BJ (cell line): ENCODE results near the gene COMMD3. TPM values are rescaled to one million over a fixed set of nuclear protein-coding genes. Genes with fewer than 3 reads are reported as not detected.

ENCODE experiments used
- CTCF ChIA-PET: fragments of 350-600 bp; formaldehyde crosslinking; extraction: SDS; loops from one replicate; lab custom pipeline; 2021; ENCODE audit warnings: antibody characterized with exemption, inconsistent platforms; lab: Yijun Ruan, JAX
- POLR2A ChIA-PET: fragments of 300-600 bp; sonication (Branson Sonifier 250); formaldehyde crosslinking; extraction: SDS; loops from one replicate; lab custom pipeline; 2021; ENCODE audit warnings: antibody characterized with exemption; lab: Charles Lee
- DNase-seq: peaks from one replicate; pipeline ENCODE4 v3.0.0-alpha.2; 2011; ENCODE audit warnings: low read depth
- H3K27me3 ChIP-seq: 2 replicates; pipeline ENCODE4 v1.6.0; 2011; ENCODE audit warnings: low read length; ENCODE audit not compliant: control insufficient read depth, insufficient read depth
- H3K36me3 ChIP-seq: 2 replicates; pipeline ENCODE4 v1.5.1; 2011; ENCODE audit warnings: low read length; ENCODE audit not compliant: control insufficient read depth, insufficient read depth
- H3K4me3 ChIP-seq: 2 replicates; pipeline ENCODE4 v1.5.1; 2011; ENCODE audit warnings: low read depth, mild to moderate bottlenecking, control low read depth, low read length
- polyA plus RNA-seq: library from polyadenylated mRNA; depleted of rRNA; stranded (reverse); fragments of >200 nt; gene quantifications from 2 replicates; pipeline ENCODE4 v1.2.3, GENCODE V29; 2011
- TF ChIP-seq, protein P1 (sequence below): IDR thresholded peaks from 2 replicates; pipeline ENCODE4 v1.5.1; 2011; ENCODE audit warnings: low read depth, mild to moderate bottlenecking, control low read depth, inconsistent platforms, low read length, moderate library complexity; ENCODE audit not compliant: insufficient read depth

Gene COMMD3
- polyA plus RNA-seq, 1 experiment = 20.9 TPM

DNA sequence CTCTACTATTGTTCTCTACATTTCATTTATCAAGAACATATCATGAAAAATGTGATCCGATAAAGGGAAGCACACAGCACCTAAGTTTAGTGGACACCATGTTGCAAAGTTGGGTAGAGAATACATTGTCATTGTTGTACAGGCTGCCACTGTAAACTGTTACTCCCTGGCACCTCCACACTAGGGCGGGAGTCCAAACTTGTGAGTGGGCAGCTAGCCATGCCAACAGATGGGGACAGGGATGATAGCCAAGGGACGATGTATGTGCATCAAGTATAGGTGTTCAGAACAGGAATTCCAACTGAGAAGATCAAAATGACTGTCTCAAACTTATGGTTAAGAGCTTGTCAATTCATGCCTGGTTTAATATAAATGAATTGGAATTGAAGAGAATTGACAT lies 31.1 kb upstream of the COMMD3 start:
- Histone ChIP-seq H3K27me3 (no peaks in the 10 kb centered on the region), H3K36me3 (no peaks in the 10 kb centered on the region), H3K4me3 (no peak overlapping the region)
- CTCF ChIA-PET = interaction anchor here (1.1 kb wide), 1 partner anchor 11 kb away, joined by 3 read pairs; no protein-coding TSS in a partner anchor
- POLR2A ChIA-PET = no interaction called here
- no peak for DNase-seq
- TF ChIP-seq, protein P1, sequence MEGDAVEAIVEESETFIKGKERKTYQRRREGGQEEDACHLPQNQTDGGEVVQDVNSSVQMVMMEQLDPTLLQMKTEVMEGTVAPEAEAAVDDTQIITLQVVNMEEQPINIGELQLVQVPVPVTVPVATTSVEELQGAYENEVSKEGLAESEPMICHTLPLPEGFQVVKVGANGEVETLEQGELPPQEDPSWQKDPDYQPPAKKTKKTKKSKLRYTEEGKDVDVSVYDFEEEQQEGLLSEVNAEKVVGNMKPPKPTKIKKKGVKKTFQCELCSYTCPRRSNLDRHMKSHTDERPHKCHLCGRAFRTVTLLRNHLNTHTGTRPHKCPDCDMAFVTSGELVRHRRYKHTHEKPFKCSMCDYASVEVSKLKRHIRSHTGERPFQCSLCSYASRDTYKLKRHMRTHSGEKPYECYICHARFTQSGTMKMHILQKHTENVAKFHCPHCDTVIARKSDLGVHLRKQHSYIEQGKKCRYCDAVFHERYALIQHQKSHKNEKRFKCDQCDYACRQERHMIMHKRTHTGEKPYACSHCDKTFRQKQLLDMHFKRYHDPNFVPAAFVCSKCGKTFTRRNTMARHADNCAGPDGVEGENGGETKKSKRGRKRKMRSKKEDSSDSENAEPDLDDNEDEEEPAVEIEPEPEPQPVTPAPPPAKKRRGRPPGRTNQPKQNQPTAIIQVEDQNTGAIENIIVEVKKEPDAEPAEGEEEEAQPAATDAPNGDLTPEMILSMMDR = no peak

DNA sequence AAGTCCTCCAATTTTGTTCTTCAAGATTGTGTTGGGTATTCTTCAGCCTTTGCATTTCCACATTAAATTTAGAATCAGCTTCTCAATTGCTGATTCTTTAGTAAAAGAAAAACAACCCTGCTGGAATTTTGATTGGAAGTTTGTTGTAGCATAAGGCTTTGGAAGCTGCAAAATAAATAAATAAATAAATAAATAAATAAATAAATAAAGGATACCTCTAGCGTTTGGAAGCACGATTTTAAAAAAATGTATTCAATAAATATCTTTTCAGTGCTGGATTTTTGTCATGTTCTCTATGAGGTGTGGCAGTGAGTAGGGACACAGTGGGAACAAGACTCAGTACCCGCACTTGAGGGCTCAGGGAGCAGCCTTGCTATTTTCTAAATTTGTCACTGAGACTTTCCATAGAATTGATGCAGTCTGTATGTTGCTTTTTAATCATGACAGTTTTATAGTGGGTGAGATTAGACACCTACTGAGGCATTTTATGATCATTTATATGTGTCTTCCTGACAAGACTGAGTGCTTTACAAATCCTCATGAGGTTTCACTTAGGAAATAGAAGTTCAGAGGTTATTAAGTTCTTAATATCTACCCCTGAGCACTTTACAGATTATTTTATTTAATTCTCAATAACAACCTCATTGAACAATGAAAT lies 22.3 kb upstream of the COMMD3 start:
- DNase-seq = no peak
- TF ChIP-seq, protein P1 = no peak
- Histone ChIP-seq H3K4me3 (no peak overlapping the region), H3K27me3 (no peaks in the 10 kb centered on the region), H3K36me3 (no peaks in the 10 kb centered on the region)
- ChIA-PET CTCF (no interaction called here), POLR2A (interaction anchor here (0.5 kb wide), 1 partner anchor 12 kb away, joined by 4 read pairs; no protein-coding TSS in a partner anchor)

DNA sequence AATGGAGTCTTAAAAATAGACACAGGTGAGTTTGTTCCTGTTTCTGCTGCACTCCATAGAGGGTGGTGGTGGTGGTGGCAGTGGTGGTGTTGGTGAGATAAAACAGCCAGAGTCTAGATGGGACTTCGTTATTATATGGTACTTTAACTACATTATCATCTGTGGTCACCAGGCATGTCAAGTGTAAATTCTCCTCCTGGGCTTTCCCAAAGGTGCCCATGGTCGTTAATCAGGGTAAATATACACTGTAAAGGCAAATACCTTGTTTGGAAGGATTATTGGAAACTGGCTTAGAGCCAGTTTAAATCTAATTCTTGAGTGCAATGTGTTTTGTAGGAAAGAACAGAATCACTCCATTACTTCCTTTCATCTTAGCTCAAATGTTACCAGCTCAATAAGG lies 21.5 kb upstream of the COMMD3 start:
- no peaks in the 10 kb centered on the region for H3K36me3 ChIP-seq
- ChIA-PET CTCF (interaction anchor here (0.9 kb wide), 1 partner anchor 10 kb away, joined by 3 read pairs; no protein-coding TSS in a partner anchor), POLR2A (no interaction called here)
- H3K27me3 ChIP-seq = no peaks in the 10 kb centered on the region
- TF ChIP-seq, protein P1 = no peak
- no peak for DNase-seq
- H3K4me3 ChIP-seq = no peak overlapping the region

DNA sequence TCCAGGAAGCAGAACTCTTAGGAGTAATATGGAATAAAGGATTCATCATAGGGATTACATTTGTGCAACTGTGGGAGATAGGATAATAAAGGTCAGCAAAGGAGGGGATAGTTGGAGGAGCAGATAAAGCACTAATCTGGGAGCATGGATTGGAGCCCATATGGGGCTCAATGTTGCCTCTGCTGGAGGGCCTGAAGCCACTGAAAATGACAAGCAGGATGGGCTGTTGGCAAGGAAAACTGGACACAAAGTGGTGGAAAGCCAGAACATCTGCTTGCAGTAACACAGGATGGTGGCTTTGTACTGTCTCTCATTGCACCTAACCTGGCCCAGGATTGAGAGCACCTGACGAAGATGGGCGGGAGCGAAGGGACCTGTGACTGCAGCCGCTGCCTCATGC lies 15.0 kb upstream of the COMMD3 start:
- no peaks in the 10 kb centered on the region for H3K27me3 ChIP-seq
- ChIA-PET CTCF (no interaction called here), POLR2A (no interaction called here)
- H3K36me3 ChIP-seq = no peaks in the 10 kb centered on the region
- TF ChIP-seq, protein P1 = no peak
- DNase-seq = no peak
- no peak overlapping the region for H3K4me3 ChIP-seq

DNA sequence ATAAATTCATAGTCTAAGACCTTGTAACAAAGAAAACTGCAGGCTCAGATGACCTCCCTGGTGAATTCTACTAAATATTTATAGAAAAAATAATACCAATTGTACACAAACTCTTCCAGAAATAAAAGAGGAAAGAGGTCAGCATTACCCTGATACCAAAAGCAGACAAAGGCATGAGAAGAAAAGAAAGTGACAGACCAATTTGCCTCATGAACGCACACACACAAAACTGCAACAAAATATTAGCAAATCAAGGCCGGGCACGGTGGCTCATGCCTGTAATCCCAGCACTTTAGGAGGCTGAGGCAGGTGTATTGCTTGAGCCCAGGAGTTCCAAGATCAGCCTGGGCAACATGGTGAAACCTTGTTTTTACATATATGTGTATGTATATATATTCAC lies 12.7 kb upstream of the COMMD3 start:
- Histone ChIP-seq H3K4me3 (no peak overlapping the region), H3K36me3 (no peaks in the 10 kb centered on the region), H3K27me3 (no peaks in the 10 kb centered on the region)
- ChIA-PET CTCF (no interaction called here), POLR2A (no interaction called here)
- TF ChIP-seq, protein P1 = no peak
- DNase-seq = no peak
